Measurements from ENCODE around the gene SLC35B2. TPM values are rescaled to one million over a fixed set of nuclear protein-coding genes. Genes with fewer than 3 reads are reported as not detected.

Gene SLC35B2
- polyA plus RNA-seq, 5 donors, result 38.9 to 49.0 (median 43.2) TPM

- no peak for DNase-seq
These were observed 2.1 kb downstream of the SLC35B2 start for GRCh38 chr6:44255105-44255808.

GRCh38 chr6:44254191-44255104 is 2.9 kb downstream of the SLC35B2 start:
- DNase-seq, result no peak

GRCh38 chr6:44253307-44254101 is 3.8 kb downstream of the SLC35B2 start:
- DNase-seq, result no peak

GRCh38 chr6:44251576-44252524 is 5.5 kb downstream of the SLC35B2 start:
- DNase-seq, result no peak

GRCh38 chr6:44250718-44251123 is 6.6 kb downstream of the SLC35B2 start:
- DNase-seq, result no peak

- no peak for DNase-seq
These were observed 7.1 kb downstream of the SLC35B2 start for GRCh38 chr6:44250067-44250717.

GRCh38 chr6:44249082-44249748 is 8.1 kb downstream of the SLC35B2 start:
- no peak for DNase-seq

- no peak for DNase-seq
These were observed 8.7 kb downstream of the SLC35B2 start for GRCh38 chr6:44248579-44248978.

- DNase-seq, result peak; percentile 66 to 72
These were observed 9.7 kb downstream of the SLC35B2 start for GRCh38 chr6:44247338-44248302.

- DNase-seq, result peak; percentile 90 to 93
These were observed 10.5 kb downstream of the SLC35B2 start, which contains the start of gene HSP90AB1 for GRCh38 chr6:44246663-44247337. HSP90AB1 (plus strand) TSS chr6:44247101; CDS start chr6:44248630, 1,529 bp downstream.

- DNase-seq, result peak; percentile 87 to 90
These were observed 11.2 kb downstream of the SLC35B2 start for GRCh38 chr6:44245912-44246662.

GRCh38 chr6:44245391-44245911 is 11.9 kb downstream of the SLC35B2 start:
- no peak for DNase-seq

GRCh38 chr6:44243345-44243744 is 14.0 kb downstream of the SLC35B2 start:
- no peak for DNase-seq

- no peak for DNase-seq
These were observed 18.5 kb downstream of the SLC35B2 start for GRCh38 chr6:44238687-44239350.

- DNase-seq, result no peak
These were observed 19.4 kb downstream of the SLC35B2 start for GRCh38 chr6:44237813-44238433.

Measured in right lung (tissue), 5 donors.